GM18526 (cell line): ENCODE measurements around the gene SARDH.

Experiments
- POLR2A ChIP-seq: IDR thresholded peaks from 3 replicates; pipeline ENCODE4 v1.6.1; 2011; ENCODE audit not compliant: insufficient read length; ENCODE audit errors: extremely low read depth

The SARDH gene

GRCh38 chr9:133707065-133707762 is 30.9 kb downstream of the SARDH start:
- TF ChIP-seq POLR2A, result no peak

DNA sequence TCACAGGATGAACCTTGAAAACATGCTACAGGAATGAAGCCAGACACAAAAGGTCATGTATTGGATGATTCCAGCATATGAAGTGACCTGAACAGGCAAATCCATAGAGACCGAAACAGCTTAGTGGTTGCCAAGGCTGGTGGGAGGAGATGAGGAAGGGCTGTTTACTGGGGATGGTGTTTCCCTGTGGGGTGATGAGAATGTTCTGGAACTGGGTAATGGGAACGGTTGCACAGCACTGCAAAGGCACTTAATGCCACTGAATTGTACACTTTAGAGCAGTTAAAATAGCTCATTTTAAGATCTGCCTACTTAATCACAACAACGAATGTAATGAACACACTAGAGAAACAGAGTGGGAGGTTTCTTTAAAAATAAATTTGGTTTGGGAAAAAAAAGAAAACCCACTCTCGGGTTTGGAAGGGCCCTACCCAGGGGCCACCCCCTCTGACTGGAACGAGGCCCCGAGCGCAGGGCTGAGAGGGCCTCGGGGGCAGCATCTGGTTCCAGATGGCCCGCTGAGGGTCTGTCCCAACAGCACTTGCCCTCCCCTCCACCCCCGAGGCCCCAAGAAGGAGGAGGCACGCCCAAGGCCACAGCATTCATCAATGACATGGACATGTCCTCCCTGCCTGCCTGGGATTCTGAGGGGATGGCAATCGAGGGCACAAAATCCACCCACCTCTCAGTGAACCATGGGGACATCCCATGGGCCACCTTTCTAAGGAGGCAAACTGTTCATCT is 31.7 kb downstream of the SARDH start:
- TF ChIP-seq POLR2A, result no peak

GRCh38 chr9:133705576-133705975 is 32.6 kb downstream of the SARDH start:
- TF ChIP-seq POLR2A, result no peak

DNA sequence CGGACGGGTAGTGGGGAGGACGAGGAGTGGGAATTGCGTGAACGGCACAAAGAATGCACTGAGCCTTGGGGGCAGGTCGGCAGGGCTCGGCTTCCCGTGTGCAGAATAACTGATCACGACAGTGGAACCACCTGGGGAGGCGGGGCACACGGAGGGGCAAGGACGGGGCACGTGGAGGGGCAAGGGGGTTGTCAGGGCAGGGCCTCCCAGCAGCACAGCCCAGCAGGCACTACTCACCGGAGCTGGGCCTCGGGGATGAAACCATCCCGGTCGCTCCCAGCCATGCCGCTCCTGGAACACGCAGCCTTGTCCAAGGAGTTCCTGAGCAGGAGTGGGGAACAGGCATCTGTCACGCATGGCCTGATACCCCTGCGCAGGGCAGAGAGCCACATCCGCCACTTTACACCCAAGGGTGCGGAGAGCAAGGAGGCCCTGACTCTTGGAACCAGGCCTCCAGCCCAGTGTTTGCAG is 33.4 kb downstream of the SARDH start:
- TF ChIP-seq POLR2A, result no peak

- no peak for TF ChIP-seq POLR2A
Observed at GRCh38 chr9:133703591-133704399, 34.4 kb downstream of the SARDH start.

GRCh38 chr9:133702798-133703590 is 35.2 kb downstream of the SARDH start:
- no peak for TF ChIP-seq POLR2A

DNA sequence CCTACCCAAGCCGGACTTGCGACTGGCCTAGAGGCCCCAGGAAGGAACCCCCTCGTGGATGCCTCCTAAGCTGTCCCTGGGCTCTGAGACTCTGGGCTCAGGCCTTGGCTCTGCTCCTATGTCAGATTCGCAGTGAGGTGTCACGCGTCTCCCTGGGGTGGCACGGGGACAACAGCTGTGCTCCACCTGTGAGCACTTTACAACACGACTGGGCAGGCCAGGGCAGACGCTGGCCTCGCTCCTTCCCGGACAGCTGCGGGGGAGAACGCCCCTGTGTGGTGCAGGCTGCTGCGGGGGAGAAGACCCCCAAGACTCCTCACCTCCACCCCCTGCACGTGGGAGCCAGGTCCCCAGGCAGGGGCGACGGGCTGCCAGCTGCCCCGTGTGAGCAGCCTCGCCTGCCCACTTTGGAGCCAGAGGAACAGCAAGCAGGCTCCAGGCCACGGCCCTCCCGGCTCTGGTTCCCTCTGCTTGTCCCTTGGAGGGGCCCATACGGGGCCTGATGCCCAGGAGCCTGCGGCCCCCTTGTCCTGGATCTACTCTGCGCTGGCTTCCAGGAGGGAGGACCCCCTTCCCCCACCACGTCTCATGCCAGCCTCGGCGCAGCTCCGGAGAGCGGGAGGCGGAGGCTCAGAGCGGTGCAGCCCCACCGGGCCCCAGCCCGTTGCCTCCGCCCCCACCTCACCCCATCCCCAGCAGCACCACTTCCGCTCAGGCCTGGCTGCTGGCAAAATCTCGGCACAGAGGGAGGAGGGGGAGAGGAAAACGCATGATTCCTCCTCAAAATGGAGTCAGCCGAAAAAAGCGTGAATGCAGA is 36.0 kb downstream of the SARDH start:
- TF ChIP-seq POLR2A, result no peak

GRCh38 chr9:133701321-133701980 is 36.7 kb downstream of the SARDH start:
- no peak for TF ChIP-seq POLR2A

- no peak for TF ChIP-seq POLR2A
Observed at GRCh38 chr9:133700819-133701320, 37.3 kb downstream of the SARDH start.

DNA sequence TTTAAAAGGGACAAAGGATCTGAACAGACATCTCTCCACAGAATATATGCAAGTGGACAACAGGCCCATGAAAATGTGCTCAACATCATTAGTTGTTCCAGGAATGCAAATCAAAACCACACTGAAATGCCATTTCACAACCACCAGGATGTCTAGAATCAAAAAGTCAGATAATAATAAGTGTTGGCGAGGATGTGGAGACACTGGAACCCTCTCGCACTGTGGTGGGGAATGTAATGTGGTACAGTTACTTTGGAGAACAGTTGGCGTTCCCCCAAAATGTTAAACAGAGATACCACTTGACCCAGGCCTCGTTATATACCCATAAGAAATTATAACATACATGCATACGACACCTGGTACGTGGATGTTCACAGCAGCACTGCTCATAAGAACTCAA is 38.6 kb downstream of the SARDH start:
- TF ChIP-seq POLR2A, result no peak

DNA sequence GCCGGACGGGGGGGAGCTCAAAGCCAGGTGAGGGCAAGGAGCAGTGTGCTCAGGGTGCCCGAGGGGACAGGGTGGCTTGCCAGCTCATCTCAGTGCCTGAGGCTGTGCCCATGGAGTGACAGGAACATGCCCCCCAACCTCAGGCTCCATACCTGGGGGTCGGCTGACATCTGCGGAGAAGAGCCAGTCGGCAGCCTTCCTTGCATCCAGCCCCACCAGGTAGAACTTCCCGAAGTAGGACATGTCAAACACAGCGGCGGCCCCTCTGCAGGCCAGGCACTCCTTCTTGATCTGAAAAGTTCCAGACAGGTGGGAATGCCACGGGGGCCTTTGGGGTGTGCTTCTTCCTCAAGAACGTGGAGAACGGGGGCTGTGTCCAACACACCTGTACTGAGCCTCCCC is 42.1 kb downstream of the SARDH start:
- no peak for TF ChIP-seq POLR2A

DNA sequence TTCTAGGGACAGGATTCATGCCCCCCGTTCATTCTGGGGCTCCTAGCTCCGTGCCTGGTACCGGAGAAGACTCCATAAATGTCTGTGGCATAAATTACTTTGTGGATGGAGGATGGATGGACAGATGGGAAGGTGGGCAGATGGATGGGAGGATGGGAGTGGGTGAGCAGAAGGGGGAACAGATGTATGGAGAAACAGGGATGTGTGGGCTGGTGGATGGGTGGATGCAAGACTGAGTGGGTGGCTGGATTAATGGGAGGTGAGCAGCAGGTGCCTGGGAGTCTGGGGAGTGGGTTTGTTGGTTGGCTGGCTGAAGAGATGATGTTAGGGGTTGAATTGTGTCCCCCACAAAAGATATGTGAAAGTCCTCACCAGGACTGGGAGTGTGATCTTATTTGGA is 43.5 kb downstream of the SARDH start:
- TF ChIP-seq POLR2A, result no peak
